Measurements from ENCODE around the gene TAS2R16. TPM values are rescaled to one million over a fixed set of nuclear protein-coding genes. Genes with fewer than 3 reads are reported as not detected.

Gene TAS2R16, protein sequence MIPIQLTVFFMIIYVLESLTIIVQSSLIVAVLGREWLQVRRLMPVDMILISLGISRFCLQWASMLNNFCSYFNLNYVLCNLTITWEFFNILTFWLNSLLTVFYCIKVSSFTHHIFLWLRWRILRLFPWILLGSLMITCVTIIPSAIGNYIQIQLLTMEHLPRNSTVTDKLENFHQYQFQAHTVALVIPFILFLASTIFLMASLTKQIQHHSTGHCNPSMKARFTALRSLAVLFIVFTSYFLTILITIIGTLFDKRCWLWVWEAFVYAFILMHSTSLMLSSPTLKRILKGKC
- total RNA-seq = not detected in 3 replicates

DNA sequence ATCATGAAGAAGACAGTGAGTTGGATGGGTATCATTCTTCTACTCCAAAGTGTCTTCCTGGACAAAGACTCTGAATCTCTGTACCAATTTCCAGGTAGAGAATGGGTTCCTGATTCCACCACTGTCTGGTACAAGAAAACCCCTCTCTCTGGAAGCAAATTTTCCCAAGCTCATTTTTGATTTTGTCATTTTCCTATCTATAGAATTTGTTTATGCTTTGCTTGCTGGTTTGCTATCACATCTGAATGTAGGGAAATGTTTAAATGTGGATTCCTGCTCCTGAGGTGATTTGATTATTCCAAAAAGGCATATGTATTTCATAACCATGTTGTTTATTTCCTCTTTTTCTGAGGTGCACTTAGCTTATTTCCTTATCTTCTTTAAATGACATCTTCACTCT lies at the start of gene TAS2R16:
TAS2R16 (minus strand) TSS at position 101 of the 400 bp plus-strand sequence; CDS start at position 35, 66 bp downstream.
- Mint-ChIP-seq H3K4me1 (peaks cover 11% of the 10 kb centered on the region), H3K27ac (no peak within 1 kb of the TSS), H3K4me3 (no peak within 1 kb of the TSS), H3K27me3 (ENCODE audit: low read depth) (no peaks in the 10 kb centered on the region), H3K36me3 (no peaks in the 10 kb centered on the region), H3K9me3 (peaks cover 5% of the 10 kb centered on the region)
- DNase-seq (ENCODE audit: low spot score in 2 of 2, unreplicated experiment in 2 of 2) = no peak
- TF ChIP-seq, protein P1, sequence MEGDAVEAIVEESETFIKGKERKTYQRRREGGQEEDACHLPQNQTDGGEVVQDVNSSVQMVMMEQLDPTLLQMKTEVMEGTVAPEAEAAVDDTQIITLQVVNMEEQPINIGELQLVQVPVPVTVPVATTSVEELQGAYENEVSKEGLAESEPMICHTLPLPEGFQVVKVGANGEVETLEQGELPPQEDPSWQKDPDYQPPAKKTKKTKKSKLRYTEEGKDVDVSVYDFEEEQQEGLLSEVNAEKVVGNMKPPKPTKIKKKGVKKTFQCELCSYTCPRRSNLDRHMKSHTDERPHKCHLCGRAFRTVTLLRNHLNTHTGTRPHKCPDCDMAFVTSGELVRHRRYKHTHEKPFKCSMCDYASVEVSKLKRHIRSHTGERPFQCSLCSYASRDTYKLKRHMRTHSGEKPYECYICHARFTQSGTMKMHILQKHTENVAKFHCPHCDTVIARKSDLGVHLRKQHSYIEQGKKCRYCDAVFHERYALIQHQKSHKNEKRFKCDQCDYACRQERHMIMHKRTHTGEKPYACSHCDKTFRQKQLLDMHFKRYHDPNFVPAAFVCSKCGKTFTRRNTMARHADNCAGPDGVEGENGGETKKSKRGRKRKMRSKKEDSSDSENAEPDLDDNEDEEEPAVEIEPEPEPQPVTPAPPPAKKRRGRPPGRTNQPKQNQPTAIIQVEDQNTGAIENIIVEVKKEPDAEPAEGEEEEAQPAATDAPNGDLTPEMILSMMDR (IDR thresholded peaks at IDR 0.05; ENCODE audit: unreplicated experiment) = no peak

DNA sequence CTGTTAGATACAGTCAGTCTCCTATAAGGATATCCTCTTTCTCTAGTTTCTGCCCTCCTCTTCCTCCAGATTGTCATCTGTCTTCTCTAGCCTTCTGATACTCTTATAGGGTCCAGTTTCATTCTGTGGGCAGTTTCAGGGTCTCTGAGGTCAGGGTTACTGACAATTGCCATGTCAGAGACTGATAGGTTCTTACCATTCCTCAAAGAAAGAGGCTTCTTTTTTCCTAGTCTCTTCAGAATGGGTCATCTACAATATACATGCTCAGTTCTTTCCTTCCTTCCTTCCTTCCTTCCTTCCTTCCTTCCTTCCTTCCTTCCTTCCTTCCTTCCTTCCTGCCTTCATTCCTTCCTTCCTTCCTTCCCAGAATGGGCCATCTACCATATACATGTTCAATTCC lies 48.1 kb upstream of the TAS2R16 start:
- Mint-ChIP-seq H3K36me3 (peaks cover 7% of the 10 kb centered on the region), H3K27me3 (ENCODE audit: low read depth) (peaks cover 8% of the 10 kb centered on the region), H3K27ac (no peak overlapping the region)

DNA sequence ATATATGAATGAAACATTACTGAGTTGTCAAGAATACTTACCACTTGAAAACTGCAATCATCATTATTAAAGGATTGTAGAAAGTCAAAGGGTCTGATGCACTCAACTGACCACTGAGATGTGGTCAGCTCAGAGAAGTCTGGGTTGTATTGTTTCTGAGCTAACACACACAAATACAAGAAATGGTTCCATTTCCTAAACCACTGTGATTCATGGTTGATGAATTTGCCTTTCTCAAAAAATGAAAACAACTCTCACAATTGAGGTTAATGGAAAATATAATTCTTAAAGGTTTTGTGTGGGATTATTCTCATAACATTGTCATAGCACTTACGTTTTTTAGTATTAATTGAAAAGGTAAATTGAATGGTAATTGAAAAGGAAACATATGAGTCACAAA lies 45.6 kb upstream of the TAS2R16 start:
- no peak for DNase-seq (ENCODE audit: low spot score in 2 of 2, unreplicated experiment in 2 of 2)
- TF ChIP-seq, protein P1 (IDR thresholded peaks at IDR 0.05; ENCODE audit: unreplicated experiment) = no peak
- H3K4me1 Mint-ChIP-seq = no peaks in the 10 kb centered on the region
- H3K27me3 Mint-ChIP-seq (ENCODE audit: low read depth) = peaks cover 8% of the 10 kb centered on the region
- H3K36me3 Mint-ChIP-seq = no peaks in the 10 kb centered on the region
- peaks cover 4% of the 10 kb centered on the region for H3K9me3 Mint-ChIP-seq
- no peak overlapping the region for H3K4me3 Mint-ChIP-seq
- H3K27ac Mint-ChIP-seq = no peak overlapping the region

More for the DNA sequence above, 48.1 kb upstream of the TAS2R16 start:
- H3K4me1 Mint-ChIP-seq = no peaks in the 10 kb centered on the region
- TF ChIP-seq, protein P1 (IDR thresholded peaks at IDR 0.05; ENCODE audit: unreplicated experiment) = no peak
- peaks cover 15% of the 10 kb centered on the region for H3K9me3 Mint-ChIP-seq
- no peak overlapping the region for H3K4me3 Mint-ChIP-seq
- no peak for DNase-seq (ENCODE audit: low spot score in 2 of 2, unreplicated experiment in 2 of 2)

DNA sequence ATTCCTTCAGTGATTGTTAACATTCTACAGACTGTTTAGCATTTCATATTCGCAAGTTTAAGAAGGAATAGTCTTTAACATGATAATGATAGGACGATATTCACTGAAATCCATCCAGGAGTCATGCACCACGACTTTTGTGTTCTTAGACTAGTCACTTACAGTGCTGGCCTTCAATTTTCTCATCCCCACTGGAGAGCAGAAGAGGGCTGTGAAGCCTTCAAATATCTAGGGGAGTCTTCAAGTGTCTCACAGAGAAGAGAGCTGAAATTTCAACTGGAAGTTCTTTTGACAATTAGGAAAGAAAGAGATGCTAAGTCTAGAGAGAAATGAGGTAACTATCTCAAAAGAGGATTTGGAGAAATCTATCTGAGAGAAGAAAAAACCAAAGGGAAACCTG lies 43.8 kb upstream of the TAS2R16 start:
- TF ChIP-seq, protein P1 (IDR thresholded peaks at IDR 0.05; ENCODE audit: unreplicated experiment) = no peak
- H3K9me3 Mint-ChIP-seq = peaks cover 4% of the 10 kb centered on the region
- H3K36me3 Mint-ChIP-seq = no peaks in the 10 kb centered on the region
- peaks cover 6% of the 10 kb centered on the region for H3K27me3 Mint-ChIP-seq (ENCODE audit: low read depth)
- H3K4me3 Mint-ChIP-seq = no peak overlapping the region
- H3K27ac Mint-ChIP-seq = no peak overlapping the region
- no peak for DNase-seq (ENCODE audit: low spot score in 2 of 2, unreplicated experiment in 2 of 2)
- H3K4me1 Mint-ChIP-seq = no peaks in the 10 kb centered on the region

DNA sequence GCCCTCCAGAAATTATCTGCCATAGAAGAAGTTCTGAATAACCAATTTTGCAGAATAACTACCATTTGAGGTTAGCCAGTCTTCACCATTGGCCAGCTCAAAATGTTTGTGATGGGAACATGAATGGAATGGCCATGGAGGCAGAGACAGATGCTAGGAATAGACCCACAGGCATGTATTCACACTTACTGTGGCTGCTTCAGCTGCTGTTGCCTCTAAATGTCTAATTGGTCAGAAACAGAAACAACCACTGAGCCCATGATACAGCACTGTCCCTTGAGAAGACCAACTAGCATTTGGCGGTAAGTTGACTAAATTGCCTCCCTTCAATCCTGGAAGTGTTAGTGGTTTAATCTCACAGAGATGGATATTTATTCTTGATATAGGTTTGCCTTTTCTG lies 38.6 kb upstream of the TAS2R16 start:
- Mint-ChIP-seq H3K27ac (no peak overlapping the region), H3K9me3 (peaks cover 15% of the 10 kb centered on the region), H3K4me3 (no peak overlapping the region), H3K27me3 (ENCODE audit: low read depth) (no peaks in the 10 kb centered on the region), H3K36me3 (no peaks in the 10 kb centered on the region), H3K4me1 (no peaks in the 10 kb centered on the region)
- DNase-seq (ENCODE audit: low spot score in 2 of 2, unreplicated experiment in 2 of 2) = no peak
- TF ChIP-seq, protein P1 (IDR thresholded peaks at IDR 0.05; ENCODE audit: unreplicated experiment) = no peak
